NCI-H510A treated with DMSO at 0.1 percent for 48 hours (cell line): ENCODE measurements around the gene LAMC1.
A peak's percentile ranks its signal among the peaks of the same experiment; 100 is the strongest.
"Not testable (repeated sequence)": the region's sequence is repeated elsewhere in the genome, so short reads cannot be mapped to it uniquely, and the experiment has no call there.

Experiments used
- DNase-seq: peaks from one replicate; lab custom pipeline; 2025; lab: John Stamatoyannopoulos, UW

The LAMC1 gene

DNA sequence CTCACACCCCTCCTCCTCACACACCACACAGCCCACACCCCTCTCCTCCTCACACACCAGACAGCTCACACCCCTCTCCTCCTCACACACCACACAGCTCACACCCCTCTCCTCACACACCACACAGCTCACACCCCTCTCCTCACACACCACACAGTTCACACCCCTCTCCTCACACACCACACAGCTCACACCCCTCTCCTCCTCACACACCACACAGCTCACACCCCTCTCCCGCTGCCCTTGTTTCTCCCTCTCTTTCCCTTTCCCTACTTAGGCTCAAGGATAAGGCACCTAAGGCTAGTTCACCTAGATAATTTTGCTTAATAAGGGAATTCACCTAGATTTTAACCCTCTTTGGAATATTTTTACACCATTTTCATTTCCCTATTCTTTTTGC, 126.8 kb downstream of the LAMC1 start:
- DNase-seq, result not testable (repeated sequence)

DNA sequence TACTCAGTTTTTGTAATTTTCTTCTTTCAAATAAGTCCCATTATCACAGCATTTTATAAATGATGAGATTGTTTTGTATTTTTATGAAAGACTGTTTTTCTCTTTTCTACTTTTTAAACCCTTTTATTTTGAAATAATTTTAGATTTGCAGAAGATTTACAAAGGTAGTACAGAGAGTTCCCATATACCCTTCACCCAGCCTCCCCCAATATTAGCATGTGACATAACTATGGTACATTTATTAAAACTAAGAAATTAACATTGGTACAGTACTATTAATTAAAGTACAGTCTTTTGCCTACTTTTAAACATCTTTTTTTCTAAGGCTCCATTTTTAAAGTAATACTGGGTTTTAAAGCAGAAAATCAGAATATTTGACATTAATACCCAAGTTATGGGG, 127.2 kb downstream of the LAMC1 start:
- no peak for DNase-seq

DNA sequence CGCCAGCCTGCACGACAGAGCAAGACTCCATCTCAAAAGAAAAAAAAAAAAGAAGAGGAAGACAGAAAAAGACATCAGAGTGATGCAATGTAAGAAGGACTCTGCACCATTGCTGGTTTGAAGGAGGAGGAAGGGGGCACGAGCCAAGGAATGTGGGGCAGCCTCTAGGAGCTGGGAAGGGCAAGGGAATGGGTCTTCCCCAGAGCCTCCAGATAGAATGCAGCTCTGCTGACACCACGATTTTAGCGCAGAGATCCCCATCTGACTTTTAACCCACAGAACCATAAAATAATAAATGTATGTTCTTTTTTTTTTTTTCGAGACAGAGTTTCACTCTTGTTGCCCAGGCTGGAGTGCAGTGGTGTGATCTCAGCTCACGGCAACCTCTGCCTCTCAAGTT, 129.0 kb downstream of the LAMC1 start:
- DNase-seq, result no peak

- DNase-seq, result no peak
Measured at GRCh38 chr1:183155939-183156338, 132.7 kb downstream of the LAMC1 start.

GRCh38 chr1:183159960-183160359, 136.7 kb downstream of the LAMC1 start:
- peak; percentile 69 for DNase-seq

DNA sequence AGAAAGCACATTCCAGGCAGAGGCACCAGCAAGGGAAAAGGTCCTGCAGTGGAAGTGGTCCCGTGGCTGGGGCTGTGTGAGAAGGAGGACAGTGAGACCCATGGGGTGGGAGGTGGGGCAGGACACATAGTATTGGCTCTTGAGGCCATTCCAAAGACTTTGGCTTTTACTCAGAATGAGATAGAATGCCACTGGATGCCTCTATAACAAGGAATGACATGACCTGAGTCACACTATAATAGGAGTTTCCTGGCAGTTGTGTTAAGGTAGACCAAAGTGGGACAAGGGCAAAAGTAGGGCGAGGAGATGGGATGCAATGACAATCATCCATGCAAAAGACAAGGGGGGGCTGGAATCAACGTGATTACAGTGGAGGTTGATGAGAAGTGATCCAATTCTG, 138.2 kb downstream of the LAMC1 start:
- DNase-seq, result no peak

GRCh38 chr1:183163316-183163715, 140.1 kb downstream of the LAMC1 start:
- DNase-seq, result no peak

DNA sequence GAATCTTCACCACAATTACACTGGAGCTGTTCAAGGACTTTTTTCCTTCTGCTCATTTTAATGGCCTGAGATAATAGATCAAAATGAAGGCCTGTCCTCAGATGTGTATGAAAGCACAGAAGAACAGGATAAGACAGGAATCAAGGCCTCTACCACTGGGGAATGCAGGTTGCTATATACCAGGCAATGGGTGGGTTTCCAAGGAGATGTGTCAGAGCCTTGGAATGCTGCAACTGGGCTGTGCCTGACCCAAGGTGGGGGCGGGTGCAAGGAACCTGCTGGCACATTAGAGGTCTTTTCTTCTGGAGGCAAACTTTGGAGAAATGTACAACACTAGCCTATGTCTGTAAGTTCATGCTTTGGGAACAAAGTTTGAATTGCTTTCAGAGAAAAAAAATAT, 141.1 kb downstream of the LAMC1 start:
- no peak for DNase-seq

DNA sequence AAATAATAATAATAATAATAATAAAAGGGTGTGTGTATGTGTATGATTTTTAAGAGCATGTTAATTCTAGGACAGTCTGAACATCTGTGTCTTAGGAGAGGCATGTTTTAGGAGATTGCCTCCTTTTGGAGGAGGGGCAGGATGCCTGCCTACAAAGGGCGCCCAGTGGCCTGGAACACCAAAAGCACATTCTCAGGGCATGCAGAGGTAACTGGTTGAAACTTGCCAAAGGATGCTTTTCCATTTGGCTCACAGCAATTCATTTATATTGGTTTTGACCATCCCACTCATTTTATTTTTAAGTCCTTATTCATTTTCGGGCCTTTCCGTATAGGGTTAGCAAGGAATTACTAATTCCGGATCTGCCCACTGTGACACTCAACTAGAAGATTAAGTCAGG, 141.7 kb downstream of the LAMC1 start:
- DNase-seq, result no peak

- no peak for DNase-seq
Measured at GRCh38 chr1:183165456-183165855, 142.2 kb downstream of the LAMC1 start.

DNA sequence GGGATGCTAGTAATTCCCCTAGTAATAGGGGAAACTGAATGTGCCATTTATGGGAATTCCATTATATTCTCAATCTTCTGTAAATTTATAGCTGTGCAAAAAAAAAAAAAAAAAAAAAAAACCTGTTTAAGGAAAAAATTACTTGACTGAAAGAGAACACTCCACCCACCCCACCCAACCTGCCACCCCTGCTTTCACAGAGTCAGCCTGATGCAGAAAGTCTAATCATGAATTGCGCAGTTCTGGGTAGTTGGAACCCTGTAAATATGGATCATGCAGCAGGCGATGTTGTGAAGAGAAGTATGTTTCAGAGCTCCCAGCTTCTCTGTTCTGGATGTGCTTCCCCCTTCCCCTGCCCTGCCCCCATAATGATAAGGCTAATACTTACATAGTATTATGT, 143.2 kb downstream of the LAMC1 start:
- DNase-seq, result no peak

DNA sequence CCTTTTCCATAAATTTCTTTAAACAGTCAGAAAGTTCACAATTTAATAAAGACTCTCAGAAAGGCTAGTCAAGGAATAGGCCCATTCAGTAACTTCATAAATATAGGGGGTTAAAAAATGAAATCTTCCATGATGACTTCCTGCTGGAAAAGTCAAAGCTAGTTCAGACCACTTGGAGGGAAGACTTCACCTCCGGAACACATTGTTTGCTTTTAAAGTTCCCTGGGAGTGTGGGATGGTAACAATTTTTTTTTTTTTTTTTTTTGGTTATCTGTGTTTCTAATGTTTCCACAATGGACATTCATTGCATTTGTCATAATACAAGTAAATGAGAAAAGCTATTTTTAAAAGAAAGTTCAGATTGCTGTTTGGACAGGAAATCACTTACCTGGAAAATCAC, 144.5 kb downstream of the LAMC1 start:
- DNase-seq, result no peak

DNA sequence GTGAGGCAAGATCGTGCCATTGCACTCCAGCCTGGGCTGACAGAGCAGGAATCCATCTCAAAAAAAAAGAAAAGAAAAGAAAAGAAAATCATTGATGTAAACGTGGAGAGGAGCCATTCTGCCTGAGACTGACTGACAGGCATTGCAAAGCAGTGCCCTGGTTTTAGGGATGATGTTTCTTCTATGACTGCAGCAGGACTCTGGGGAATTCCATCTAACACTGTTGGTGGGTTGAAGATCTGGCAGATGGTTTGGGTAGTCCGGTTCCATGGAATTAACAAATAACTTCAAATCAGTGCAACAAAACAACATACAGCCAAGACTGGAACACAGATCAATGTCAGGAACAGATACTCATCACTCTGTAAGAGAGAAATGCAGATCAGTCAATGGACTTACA, 145.1 kb downstream of the LAMC1 start:
- DNase-seq, result no peak

- no peak for DNase-seq
Measured at GRCh38 chr1:183173828-183174227, 150.6 kb downstream of the LAMC1 start.

GRCh38 chr1:183175631-183176030, 152.4 kb downstream of the LAMC1 start:
- DNase-seq, result no peak

GRCh38 chr1:183178545-183178944, 155.3 kb downstream of the LAMC1 start:
- no peak for DNase-seq

GRCh38 chr1:183179033-183179432, 155.8 kb downstream of the LAMC1 start:
- no peak for DNase-seq

GRCh38 chr1:183180218-183180617, 157.0 kb downstream of the LAMC1 start:
- no peak for DNase-seq

DNA sequence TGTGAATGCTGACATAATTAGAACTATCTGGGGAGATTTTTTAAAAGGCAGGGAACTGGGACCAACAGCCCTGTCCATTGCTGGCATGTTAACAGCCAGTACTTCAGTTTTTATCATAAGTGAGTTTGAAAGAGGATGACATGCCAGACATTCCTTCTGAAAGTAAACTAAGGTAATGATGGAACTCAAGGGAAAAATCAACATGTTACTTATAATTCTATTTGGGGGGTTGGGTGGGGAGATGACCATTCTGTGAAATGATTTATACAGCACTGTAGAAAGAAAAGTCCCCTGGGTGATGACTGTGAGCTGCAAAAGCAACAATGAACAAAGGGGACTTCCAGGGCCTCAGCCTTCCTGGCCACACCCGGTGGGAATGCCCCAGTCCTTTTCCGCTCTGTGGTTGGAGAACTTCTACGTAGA, 157.4 kb downstream of the LAMC1 start:
- DNase-seq, result no peak

- peak; percentile 82 for DNase-seq
Measured at GRCh38 chr1:183185941-183186490, 162.8 kb downstream of the LAMC1 start, which contains the start of gene LAMC2. TSS of gene LAMC2 (plus strand) at chr1:183186264. CDS start at chr1:183186353, 89 bp downstream.

- no peak for DNase-seq
Measured at GRCh38 chr1:183186841-183187240, 163.6 kb downstream of the LAMC1 start.

DNA sequence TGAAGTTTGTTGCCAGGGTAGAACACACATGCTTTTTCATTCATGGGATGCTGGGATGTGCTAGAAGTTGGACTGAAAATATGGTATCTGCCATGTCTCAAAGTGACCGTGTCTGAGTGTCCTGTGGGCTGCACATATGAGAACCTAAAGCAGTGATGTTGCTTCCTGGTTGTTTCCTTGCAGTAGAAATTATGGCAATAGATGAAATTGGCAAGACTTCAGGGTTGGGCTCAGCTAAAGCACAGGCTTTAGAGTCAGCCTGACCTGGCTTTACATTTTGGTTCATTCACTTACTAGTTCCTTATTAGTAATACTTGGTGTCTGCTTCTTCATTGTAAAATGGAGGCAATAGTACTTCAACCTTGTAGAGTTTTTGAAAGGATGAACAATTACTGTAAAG, 165.0 kb downstream of the LAMC1 start:
- no peak for DNase-seq

DNA sequence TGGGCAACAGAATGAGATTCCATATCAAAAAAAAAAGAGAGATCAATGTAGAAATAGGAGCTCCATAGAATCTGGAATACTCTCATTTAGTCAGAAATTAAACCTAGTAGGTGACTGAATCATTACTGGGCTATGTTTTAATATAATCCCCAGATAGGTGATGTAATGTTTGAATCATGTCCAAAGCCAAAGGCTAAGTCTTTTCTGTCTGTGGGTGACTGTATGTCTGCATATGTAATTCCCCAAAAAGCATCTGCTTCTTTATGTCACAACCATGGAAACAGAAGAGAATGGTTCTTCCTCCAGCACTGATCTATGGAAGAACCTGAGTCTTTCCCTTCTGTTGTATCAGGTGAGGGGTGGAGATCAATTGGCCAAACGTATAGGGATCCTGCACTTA, 168.6 kb downstream of the LAMC1 start:
- no peak for DNase-seq

DNA sequence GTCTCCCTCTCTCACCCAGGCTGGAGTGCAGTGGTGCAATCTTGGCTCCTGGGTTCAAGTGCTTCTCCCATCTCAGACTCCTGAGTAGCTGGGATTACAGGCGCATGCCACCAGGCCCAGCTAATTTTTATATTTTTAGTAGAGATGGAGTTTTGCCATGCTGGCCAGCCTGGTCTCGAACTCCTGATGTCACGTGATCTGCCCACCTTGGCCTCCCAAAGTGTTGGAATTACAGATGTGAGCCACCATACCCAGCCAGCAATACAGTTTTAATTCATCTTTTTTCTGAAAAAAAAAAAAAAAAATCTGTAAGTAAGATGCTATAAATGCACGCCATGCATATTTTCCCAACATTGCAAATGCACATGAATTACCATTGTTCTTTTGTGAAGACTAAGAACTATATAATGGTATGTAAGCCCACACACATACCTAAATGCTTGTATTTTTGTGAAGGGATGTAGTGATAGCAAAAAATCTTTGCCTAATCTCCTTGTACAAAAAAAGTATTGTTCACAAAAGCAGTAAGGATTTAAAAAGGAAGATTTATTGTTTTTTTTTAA, 170.8 kb downstream of the LAMC1 start:
- DNase-seq, result no peak
